IMR-90 (cell line): ENCODE data around the gene GPR132. TPM values are rescaled to one million over a fixed set of nuclear protein-coding genes. Genes with fewer than 3 reads are reported as not detected.

Experiments used
- RFX5 ChIP-seq: IDR thresholded peaks from 2 replicates; pipeline ENCODE4 v1.8.0; 2012; ENCODE audit warnings: low read depth, mild to moderate bottlenecking, low read length, moderate library complexity
- polyA plus RNA-seq, 3 experiments: library from polyadenylated mRNA; depleted of rRNA; stranded (reverse); fragments of >200 nt; gene quantifications; 2 replicates each; pipeline ENCODE4 v1.2.3, GENCODE V29; 2012; ENCODE audit warnings: low replicate concordance in 1 of 3
- total RNA-seq: library from RNA; depleted of rRNA; stranded (reverse); fragments of >200 nt; gene quantifications from 2 replicates; pipeline ENCODE4 v1.2.3, GENCODE V29; 2012
- TF ChIP-seq, protein P1 (sequence below): fragments of 150-350 bp; IDR thresholded peaks from 2 replicates; pipeline ENCODE4 v1.6.1; 2016; ENCODE audit warnings: low read depth, mild to moderate bottlenecking, low read length, moderate library complexity, borderline replicate concordance

The GPR132 gene
- total and polyA plus RNA-seq, 2 of the 4 experiments (the other 2 are of a cell fraction): under 0.01 to 0.10 TPM

DNA sequence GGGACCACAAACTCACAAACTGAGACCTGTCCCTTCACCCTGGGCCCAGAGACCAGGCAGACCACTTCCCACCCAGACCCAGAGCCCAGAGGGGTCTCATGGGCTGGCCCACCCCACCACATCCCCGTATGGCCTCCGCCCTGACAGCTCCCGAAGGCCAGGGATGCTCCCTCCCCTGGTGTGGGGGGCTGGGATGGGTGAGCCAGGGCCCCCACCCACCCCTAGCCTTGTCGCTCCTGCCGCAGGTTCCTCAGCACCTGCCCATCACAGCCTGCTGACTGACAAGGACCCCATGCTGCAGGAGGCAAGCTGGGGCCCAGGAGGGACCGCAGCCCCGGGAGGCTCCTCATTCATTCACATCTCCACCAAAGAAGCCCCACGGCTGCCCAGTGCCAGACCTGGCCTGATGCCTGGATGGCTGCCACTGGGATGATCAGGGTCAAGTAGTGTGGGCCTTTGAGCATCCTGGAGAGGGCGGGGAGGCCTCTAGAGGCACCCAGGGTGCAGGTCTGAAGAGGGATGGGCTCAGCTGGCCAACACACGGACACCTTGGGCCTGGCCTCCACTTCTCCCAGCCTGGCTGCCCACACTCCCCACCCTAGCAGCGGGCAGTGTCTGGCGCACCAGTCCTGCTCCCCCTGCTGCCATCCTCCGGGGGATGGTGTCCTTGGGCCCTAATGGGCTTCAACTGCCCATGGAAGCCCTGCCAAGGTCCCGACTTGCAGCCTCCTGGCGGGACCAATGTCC lies 24.7 kb upstream of the GPR132 start (continued):
- TF ChIP-seq, protein P1, sequence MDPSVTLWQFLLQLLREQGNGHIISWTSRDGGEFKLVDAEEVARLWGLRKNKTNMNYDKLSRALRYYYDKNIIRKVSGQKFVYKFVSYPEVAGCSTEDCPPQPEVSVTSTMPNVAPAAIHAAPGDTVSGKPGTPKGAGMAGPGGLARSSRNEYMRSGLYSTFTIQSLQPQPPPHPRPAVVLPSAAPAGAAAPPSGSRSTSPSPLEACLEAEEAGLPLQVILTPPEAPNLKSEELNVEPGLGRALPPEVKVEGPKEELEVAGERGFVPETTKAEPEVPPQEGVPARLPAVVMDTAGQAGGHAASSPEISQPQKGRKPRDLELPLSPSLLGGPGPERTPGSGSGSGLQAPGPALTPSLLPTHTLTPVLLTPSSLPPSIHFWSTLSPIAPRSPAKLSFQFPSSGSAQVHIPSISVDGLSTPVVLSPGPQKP: no peak
- no peak for TF ChIP-seq RFX5
